Right lobe of liver (tissue), 6 donors: ENCODE data around the gene HSF4. TPM values are rescaled to one million over a fixed set of nuclear protein-coding genes. Genes with fewer than 3 reads are reported as not detected.
A peak's percentile ranks its signal among the peaks of the same experiment; 100 is the strongest.

ENCODE experiments used
- ATAC-seq, 4 donors: fragments of 200-7000 bp; cut with Tn5 transposase; one replicate each; pipeline ENCODE4 v1.9.1; 2020; ENCODE audit warnings: mild to moderate bottlenecking in 4 of 4, moderate library complexity in 4 of 4
- DNase-seq, 3 donors: peaks; one replicate each; pipeline ENCODE4 v3.0.0-alpha.2; 2020
- H3K27ac ChIP-seq, 3 donors: fragments of 200-600 bp; one replicate each; pipeline ENCODE4 v1.8.0; 2022
- H3K27me3 ChIP-seq, 2 donors: fragments of 200-600 bp; one replicate each; pipeline ENCODE4 v1.8.0; 2022
- H3K36me3 ChIP-seq, 4 donors: fragments of 200-600 bp; sonication (generic) in 1 of 4; one replicate each; pipeline versions ENCODE4 v1.5.1 to v1.8.0; 2017 to 2022; ENCODE audit warnings: control low read depth in 1 of 4
- H3K4me1 ChIP-seq, 4 donors: fragments of 200-600 bp; sonication (generic) in 1 of 4; one replicate each; pipeline versions ENCODE4 v1.5.1 to v1.8.0; 2017 to 2022; ENCODE audit warnings: control low read depth in 1 of 4
- H3K4me3 ChIP-seq, 3 donors: fragments of 200-600 bp; one replicate each; pipeline ENCODE4 v1.8.0; 2022
- H3K9me3 ChIP-seq, 4 donors: fragments of 200-600 bp; sonication (generic) in 1 of 4; one replicate each; pipeline versions ENCODE4 v1.5.1 to v1.8.0; 2017 to 2022; ENCODE audit warnings: control low read depth in 1 of 4
- POLR2A ChIP-seq: fragments of 450-650 bp; IDR thresholded peaks from one replicate; pipeline ENCODE4 v1.6.1; 2017; ENCODE audit warnings: antibody characterized with exemption, mild to moderate bottlenecking
- WGBS: methylation state at CpG from one replicate; pipeline ENCODE4 v1.1.6; 2018; ENCODE audit warnings: low coverage, low lambda C conversion rate; ENCODE audit not compliant: insufficient coverage; ENCODE audit errors: missing lambda C conversion rate; 5-methylcytosine and 5-hydroxymethylcytosine counted together
- intact Hi-C, 2 donors: fragments of 100-400 bp; cut with DNase I; formaldehyde crosslinking; loops; one replicate each; pipeline versions ENCODE4 v1.11.2 to v1.14.1; 2022
- total RNA-seq, 6 experiments: library from RNA; depleted of rRNA in 2 of 6; stranded (reverse); fragments of >200 nt in 2 of 6; fragmentation: NEBNext Ultra II Directional in 3 of 6; extraction: Animal tissue kit (Norgen Biotek cat#: 25700) in 3 of 6; gene quantifications; one replicate each; pipeline versions ENCODE4 v1.1.0 to v1.2.4, GENCODE V29; 2016 to 2023
- TF ChIP-seq, protein P1 (sequence below), 4 donors: fragments of 200-600 bp in 3 of 4; fragments of 450-650 bp in 1 of 4; IDR thresholded peaks; one replicate each; pipeline versions ENCODE4 v1.5.1 to v1.8.0; 2016 to 2022; ENCODE audit warnings: antibody characterized with exemption in 4 of 4, mild to moderate bottlenecking in 2 of 4
- donor health status: DM: no; HTN: yes; CAD: no.
- donor health status: DM: no; HTN: no; CAD: no.
- donor health status: DM: no; HTN: no; CAD: no.
- donor health status: DM: no; HTN: yes; CAD: no.
- donor health status: DM: no; HTN: yes; CAD: no.

Gene HSF4
- total RNA-seq, 6 experiments from 2014 or later: 10.4 to 44.1 (median 30.1) TPM

DNA sequence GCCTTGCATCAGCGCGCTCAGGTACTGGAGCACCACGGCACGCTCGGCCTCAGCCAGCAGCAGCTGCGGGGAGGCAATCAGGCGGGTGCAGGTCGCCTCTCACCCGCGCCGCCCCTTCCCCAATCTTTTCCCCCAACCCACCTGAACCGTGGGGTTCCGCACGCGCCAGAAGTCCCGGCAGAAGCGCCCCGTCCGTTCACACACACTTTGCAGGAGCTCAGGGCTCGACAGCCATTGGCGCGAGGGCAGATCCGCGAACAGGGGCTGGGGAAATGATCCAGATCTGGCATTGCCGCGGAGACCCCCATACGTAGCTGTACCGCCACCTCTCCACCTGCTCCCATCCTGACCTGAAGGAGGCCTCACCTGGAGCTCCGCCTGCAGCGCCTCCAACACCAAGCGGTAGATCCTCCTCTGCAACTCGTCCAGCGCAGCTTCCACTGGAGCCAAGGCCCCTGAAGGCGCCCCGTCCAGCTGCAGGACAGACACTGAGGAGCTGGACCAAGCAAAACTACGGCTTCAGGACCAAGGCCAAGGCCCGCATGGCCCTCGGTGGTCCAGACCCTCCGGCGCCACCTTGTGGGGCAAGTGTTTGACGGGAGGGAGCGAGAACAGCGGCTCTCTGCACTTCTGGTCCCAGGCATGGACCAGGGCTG is 20.6 kb downstream of the HSF4 start:
- Histone ChIP-seq H3K9me3 (no peaks in the 10 kb centered on the region), H3K4me1 (peaks cover 0 to 17% (median 9%) of the 10 kb centered on the region in 4 donors), H3K27me3 (no peaks in the 10 kb centered on the region), H3K4me3 (no peak overlapping the region), H3K36me3 (no peaks in the 10 kb centered on the region), H3K27ac (no peak overlapping the region)
- intact Hi-C loops: no loop called here
- ATAC-seq (peak; percentile 55 to 63 (median 58)), DNase-seq (peak; percentile 89 to 92 (median 89))
- WGBS: 9% methylated on average over 12 of the region's 43 CpGs
- TF ChIP-seq, protein P1, sequence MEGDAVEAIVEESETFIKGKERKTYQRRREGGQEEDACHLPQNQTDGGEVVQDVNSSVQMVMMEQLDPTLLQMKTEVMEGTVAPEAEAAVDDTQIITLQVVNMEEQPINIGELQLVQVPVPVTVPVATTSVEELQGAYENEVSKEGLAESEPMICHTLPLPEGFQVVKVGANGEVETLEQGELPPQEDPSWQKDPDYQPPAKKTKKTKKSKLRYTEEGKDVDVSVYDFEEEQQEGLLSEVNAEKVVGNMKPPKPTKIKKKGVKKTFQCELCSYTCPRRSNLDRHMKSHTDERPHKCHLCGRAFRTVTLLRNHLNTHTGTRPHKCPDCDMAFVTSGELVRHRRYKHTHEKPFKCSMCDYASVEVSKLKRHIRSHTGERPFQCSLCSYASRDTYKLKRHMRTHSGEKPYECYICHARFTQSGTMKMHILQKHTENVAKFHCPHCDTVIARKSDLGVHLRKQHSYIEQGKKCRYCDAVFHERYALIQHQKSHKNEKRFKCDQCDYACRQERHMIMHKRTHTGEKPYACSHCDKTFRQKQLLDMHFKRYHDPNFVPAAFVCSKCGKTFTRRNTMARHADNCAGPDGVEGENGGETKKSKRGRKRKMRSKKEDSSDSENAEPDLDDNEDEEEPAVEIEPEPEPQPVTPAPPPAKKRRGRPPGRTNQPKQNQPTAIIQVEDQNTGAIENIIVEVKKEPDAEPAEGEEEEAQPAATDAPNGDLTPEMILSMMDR (IDR thresholded peaks at IDR 0.05): peak; percentile 76 to 83 (median 77)
- TF ChIP-seq POLR2A: no peak

DNA sequence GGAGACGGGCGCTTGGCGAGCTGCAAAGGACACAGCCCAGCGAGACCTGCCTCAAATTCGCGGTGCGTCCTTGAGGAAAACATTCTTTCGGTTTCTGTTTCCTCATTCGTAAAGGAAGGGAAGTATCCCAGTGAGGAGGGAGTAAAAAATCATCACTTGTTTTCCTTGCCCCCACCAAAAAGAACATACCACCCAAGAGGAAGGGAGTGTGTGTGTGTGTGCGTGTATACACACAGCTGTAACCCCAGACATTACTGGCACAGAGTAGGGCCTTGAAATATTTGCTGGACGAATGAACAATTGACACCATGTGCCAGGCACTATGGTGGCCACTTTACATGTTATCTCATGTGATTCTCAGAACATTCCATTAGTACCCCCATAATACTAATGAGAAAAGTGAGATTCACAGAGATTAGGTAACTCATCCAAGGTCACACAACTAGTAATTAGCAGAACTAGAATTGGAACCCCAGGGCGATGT is 21.1 kb downstream of the HSF4 start:
- no peaks in the 10 kb centered on the region for H3K36me3 ChIP-seq
- H3K9me3 ChIP-seq: no peaks in the 10 kb centered on the region
- no peak overlapping the region for H3K27ac ChIP-seq
- DNase-seq: no peak
- ATAC-seq: no peak
- intact Hi-C loops: no loop called here
- 5% methylated on average over 12 of the region's 12 CpGs for WGBS
- TF ChIP-seq POLR2A: no peak
- TF ChIP-seq, protein P1 (IDR thresholded peaks at IDR 0.05): no peak
- peaks cover 0 to 17% (median 9%) of the 10 kb centered on the region in 4 donors for H3K4me1 ChIP-seq
- no peaks in the 10 kb centered on the region for H3K27me3 ChIP-seq
- H3K4me3 ChIP-seq: no peak overlapping the region

DNA sequence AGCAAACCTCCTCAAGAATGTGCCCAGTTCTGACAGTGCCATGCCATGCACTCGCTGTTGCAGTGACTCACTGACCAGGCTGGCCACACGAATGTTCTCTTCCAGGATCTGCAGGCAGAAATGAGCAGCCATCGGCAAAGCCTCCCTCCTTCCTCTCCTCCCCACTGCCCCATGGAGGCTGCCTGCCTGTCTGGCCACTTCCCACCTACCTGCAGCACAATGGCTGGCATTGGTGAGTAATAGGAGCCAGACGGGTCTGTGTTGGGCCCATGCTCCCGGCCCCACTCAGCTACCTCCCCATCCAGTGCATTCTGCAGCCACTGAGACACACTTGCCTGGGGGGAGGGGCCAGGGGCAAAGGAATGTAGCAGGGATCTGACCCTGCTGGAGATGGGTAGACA is 22.0 kb downstream of the HSF4 start:
- no peaks in the 10 kb centered on the region for H3K9me3 ChIP-seq
- no peak for ATAC-seq
- no peak overlapping the region for H3K27ac ChIP-seq
- WGBS: no CpG with 5 or more reads among the region's 5 CpGs
- H3K4me1 ChIP-seq: peaks cover 0 to 20% (median 9%) of the 10 kb centered on the region in 4 donors
- H3K36me3 ChIP-seq: no peaks in the 10 kb centered on the region
- H3K27me3 ChIP-seq: no peaks in the 10 kb centered on the region
- intact Hi-C loops: no loop called here
- DNase-seq: no peak
- no peak overlapping the region for H3K4me3 ChIP-seq
- TF ChIP-seq, protein P1 (IDR thresholded peaks at IDR 0.05): no peak
- no peak for TF ChIP-seq POLR2A

DNA sequence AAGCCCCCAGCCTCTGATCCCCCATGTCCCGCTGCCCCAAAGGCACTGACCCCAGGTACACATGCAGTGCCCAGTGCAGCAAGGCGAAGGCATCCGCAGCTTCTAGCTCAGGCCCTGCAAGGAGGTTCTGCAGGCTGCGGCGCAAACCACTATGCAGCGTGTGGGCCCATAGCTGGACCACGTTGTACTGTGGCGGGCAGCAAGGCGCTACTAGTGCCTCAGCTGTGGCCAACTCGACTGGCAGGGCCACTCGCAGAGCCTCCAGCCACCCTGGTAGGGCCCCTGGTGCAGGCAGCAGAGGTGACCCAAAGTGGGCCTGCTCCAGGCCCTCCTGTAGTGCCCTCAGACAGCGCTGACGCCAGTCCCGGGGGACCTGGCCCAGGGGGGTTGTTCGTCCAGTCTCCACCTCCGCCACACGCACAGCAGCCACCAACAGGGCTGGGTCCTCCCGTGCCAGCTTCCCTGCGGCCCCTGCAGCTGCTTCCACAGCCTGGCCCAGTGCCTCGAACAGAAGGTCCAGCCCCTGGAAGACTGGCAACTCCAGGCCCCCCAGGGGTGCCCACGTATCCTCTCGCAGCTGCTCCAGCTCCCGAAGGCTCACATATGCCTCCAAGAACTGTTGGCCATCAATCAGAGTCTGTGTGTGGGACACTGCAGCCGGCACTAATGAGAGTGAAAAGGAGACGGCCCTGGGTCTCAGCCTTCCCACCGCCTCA is 22.8 kb downstream of the HSF4 start:
- ATAC-seq (no peak), DNase-seq (no peak)
- TF ChIP-seq POLR2A: no peak
- TF ChIP-seq, protein P1 (IDR thresholded peaks at IDR 0.05): no peak
- Histone ChIP-seq H3K9me3 (no peaks in the 10 kb centered on the region), H3K4me1 (peaks cover 0 to 23% (median 9%) of the 10 kb centered on the region in 4 donors), H3K27me3 (no peaks in the 10 kb centered on the region), H3K4me3 (no peak overlapping the region), H3K27ac (no peak overlapping the region), H3K36me3 (no peaks in the 10 kb centered on the region)
- WGBS: 74% methylated on average over 4 of the region's 26 CpGs
- intact Hi-C loops: no loop called here
